Keratinocyte (primary cell): Measurements from ENCODE around the gene DGKI. TPM values are rescaled to one million over a fixed set of nuclear protein-coding genes. Genes with fewer than 3 reads are reported as not detected.
"Not testable (repeated sequence)": the region's sequence is repeated elsewhere in the genome, so short reads cannot be mapped to it uniquely, and the experiment has no call there.

ENCODE experiments used
- DNase-seq: peaks from one replicate; pipeline ENCODE4 v3.0.0-alpha.2; 2011; ENCODE audit warnings: low read depth, missing footprints, low spot score
- FAIRE-seq: peaks from 2 replicates; lab custom pipeline; 2011; peaks lifted over from hg19 to GRCh38; lab: Jason Lieb, UNC
- H2AFZ ChIP-seq: 2 replicates; pipeline ENCODE4 v1.6.0; 2012; ENCODE audit warnings: low read length, control low read depth, inconsistent platforms; ENCODE audit not compliant: control insufficient read depth
- H3K27ac ChIP-seq: 2 replicates; pipeline ENCODE4 v1.5.1; 2011; ENCODE audit warnings: low read length; ENCODE audit not compliant: control insufficient read depth, insufficient read depth
- H3K27me3 ChIP-seq: 3 replicates; pipeline ENCODE4 v1.6.0; 2011; ENCODE audit warnings: low read length; ENCODE audit not compliant: control insufficient read depth, insufficient read depth; ENCODE audit errors: extremely low read depth
- H3K36me3 ChIP-seq, 2 experiments: 2 replicates in 1 of 2; 3 replicates in 1 of 2; pipeline ENCODE4 v1.5.1; 2011; ENCODE audit warnings: low read length in 2 of 2, mild to moderate bottlenecking in 1 of 2; ENCODE audit not compliant: control insufficient read depth in 2 of 2, insufficient read depth in 2 of 2; ENCODE audit errors: extremely low read depth in 1 of 2
- H3K4me1 ChIP-seq: 3 replicates; pipeline ENCODE4 v1.5.1; 2011; ENCODE audit warnings: low read length; ENCODE audit not compliant: control insufficient read depth, insufficient read depth; ENCODE audit errors: extremely low read depth
- H3K4me2 ChIP-seq: 3 replicates; pipeline ENCODE4 v1.6.0; 2011; ENCODE audit warnings: low read depth, low read length; ENCODE audit not compliant: control insufficient read depth, insufficient read depth; ENCODE audit errors: extremely low read depth
- H3K4me3 ChIP-seq, 3 experiments: fragments of 200-600 bp in 1 of 3; sonication (generic) in 1 of 3; 2 replicates in 2 of 3; 3 replicates in 1 of 3; pipeline ENCODE4 v1.5.1; 2011 to 2016; ENCODE audit warnings: low read length in 3 of 3, mild to moderate bottlenecking in 3 of 3, control low read depth in 2 of 3, inconsistent platforms in 1 of 3, low read depth in 1 of 3, mixed read lengths in 1 of 3, mixed run types in 1 of 3, moderate library complexity in 1 of 3; ENCODE audit not compliant: control insufficient read depth in 2 of 3, insufficient read depth in 2 of 3; ENCODE audit errors: extremely low read depth in 1 of 3
- H3K79me2 ChIP-seq: 2 replicates; pipeline ENCODE4 v1.6.0; 2012; ENCODE audit warnings: low read length; ENCODE audit not compliant: control insufficient read depth, insufficient read depth
- H3K9ac ChIP-seq: 3 replicates; pipeline ENCODE4 v1.6.0; 2011; ENCODE audit warnings: low read length; ENCODE audit not compliant: control insufficient read depth, insufficient read depth; ENCODE audit errors: extremely low read depth
- H3K9me1 ChIP-seq: 3 replicates; pipeline ENCODE4 v1.6.0; 2011; ENCODE audit warnings: low read length; ENCODE audit not compliant: control insufficient read depth, insufficient read depth; ENCODE audit errors: extremely low read depth
- H3K9me3 ChIP-seq: 2 replicates; pipeline ENCODE4 v1.5.1; 2012; ENCODE audit warnings: low read depth, low read length; ENCODE audit not compliant: control insufficient read depth
- H4K20me1 ChIP-seq: 3 replicates; pipeline ENCODE4 v1.6.0; 2011; ENCODE audit warnings: low read length; ENCODE audit not compliant: control insufficient read depth, insufficient read depth; ENCODE audit errors: extremely low read depth
- EZH2 ChIP-seq: IDR thresholded peaks from one replicate; pipeline ENCODE4 v1.6.1; 2012; ENCODE audit warnings: inconsistent platforms, mild to moderate bottlenecking, low read length, moderate library complexity
- dilution Hi-C: fragments of 300-500 bp; cut with MboI; formaldehyde crosslinking; loops from one replicate; pipeline ENCODE4 v1.7.0; 2020; ENCODE audit warnings: low sequenced_read_pairs; ENCODE audit not compliant: extremely low pct_ligation_motif_present
- polyA plus RNA-seq, 5 experiments: library from polyadenylated mRNA; depleted of rRNA in 3 of 5; stranded (reverse) in 3 of 5; stranded (forward) in 1 of 5; unstranded in 1 of 5; fragments of >200 nt; gene quantifications; 1 replicate in 1 of 5; 2 replicates in 3 of 5; 3 replicates in 1 of 5; pipeline versions ENCODE4 v1.2.1 to v1.2.3, GENCODE V29; 2011 to 2012; ENCODE audit warnings: missing spikeins in 2 of 5, low read depth in 1 of 5, low replicate concordance in 1 of 5
- TF ChIP-seq, protein P1 (sequence below), 3 experiments: IDR thresholded peaks in 1 of 3; conservative IDR thresholded peaks in 1 of 3; optimal IDR thresholded peaks in 1 of 3; 2 replicates in 2 of 3; 3 replicates in 1 of 3; pipeline versions ENCODE3 to v1.5.1; 2011; ENCODE audit warnings: low read length in 3 of 3, mild to moderate bottlenecking in 3 of 3, moderate library complexity in 2 of 3, control low read depth in 1 of 3, inconsistent platforms in 1 of 3; ENCODE audit not compliant: insufficient read depth in 2 of 3; ENCODE audit errors: extremely low read depth in 1 of 3

The DGKI gene
- polyA plus RNA-seq, 1 donor (not counting 4 experiments of a cell fraction or from before 2014, with no cell fraction given) = 0.14 TPM

DNA sequence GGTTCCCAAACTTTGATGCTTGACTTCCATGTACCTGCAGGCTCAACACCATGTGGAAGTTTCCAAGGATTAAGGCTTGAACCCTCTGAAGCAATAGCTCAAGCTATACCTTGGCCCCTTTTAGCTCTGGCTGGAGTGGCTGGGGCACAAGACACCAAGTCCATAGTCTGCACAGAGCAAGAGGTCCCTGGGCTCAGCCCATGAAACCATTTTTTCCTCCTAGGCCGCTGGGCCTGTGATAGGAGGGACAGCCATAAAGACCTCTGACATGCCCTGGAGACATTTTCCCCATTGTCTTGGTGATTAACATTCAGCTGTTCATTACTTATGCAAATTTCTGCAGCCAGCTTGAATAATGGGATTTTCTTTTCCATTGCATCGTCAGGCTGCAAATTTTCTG is 14.4 kb downstream of the DGKI start:
- H3K9ac ChIP-seq = no peak overlapping the region
- no peak overlapping the region for H3K4me3 ChIP-seq
- H3K36me3 ChIP-seq = no peaks in the 10 kb centered on the region
- H2AFZ ChIP-seq = no peak overlapping the region
- H3K4me1 ChIP-seq = no peaks in the 10 kb centered on the region
- no peaks in the 10 kb centered on the region for H3K79me2 ChIP-seq
- H3K9me3 ChIP-seq = peaks cover 3% of the 10 kb centered on the region
- DNase-seq (no peak), FAIRE-seq (no peak)
- no peaks in the 10 kb centered on the region for H3K27me3 ChIP-seq
- no peak overlapping the region for H3K4me2 ChIP-seq
- H3K9me1 ChIP-seq = no peaks in the 10 kb centered on the region
- H3K27ac ChIP-seq = no peak overlapping the region
- dilution Hi-C loops = no loop called here
- no peaks in the 10 kb centered on the region for H4K20me1 ChIP-seq
- TF ChIP-seq, protein P1, sequence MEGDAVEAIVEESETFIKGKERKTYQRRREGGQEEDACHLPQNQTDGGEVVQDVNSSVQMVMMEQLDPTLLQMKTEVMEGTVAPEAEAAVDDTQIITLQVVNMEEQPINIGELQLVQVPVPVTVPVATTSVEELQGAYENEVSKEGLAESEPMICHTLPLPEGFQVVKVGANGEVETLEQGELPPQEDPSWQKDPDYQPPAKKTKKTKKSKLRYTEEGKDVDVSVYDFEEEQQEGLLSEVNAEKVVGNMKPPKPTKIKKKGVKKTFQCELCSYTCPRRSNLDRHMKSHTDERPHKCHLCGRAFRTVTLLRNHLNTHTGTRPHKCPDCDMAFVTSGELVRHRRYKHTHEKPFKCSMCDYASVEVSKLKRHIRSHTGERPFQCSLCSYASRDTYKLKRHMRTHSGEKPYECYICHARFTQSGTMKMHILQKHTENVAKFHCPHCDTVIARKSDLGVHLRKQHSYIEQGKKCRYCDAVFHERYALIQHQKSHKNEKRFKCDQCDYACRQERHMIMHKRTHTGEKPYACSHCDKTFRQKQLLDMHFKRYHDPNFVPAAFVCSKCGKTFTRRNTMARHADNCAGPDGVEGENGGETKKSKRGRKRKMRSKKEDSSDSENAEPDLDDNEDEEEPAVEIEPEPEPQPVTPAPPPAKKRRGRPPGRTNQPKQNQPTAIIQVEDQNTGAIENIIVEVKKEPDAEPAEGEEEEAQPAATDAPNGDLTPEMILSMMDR (optimal IDR thresholded peaks at IDR 0.05 in 1 of 3, IDR thresholded peaks at IDR 0.05 in 1 of 3, conservative IDR thresholded peaks at IDR 0.05 in 1 of 3; ENCODE audit: extremely low read depth in 1 of 3, insufficient read depth in 2 of 3, low read length in 3 of 3) = no peak
- TF ChIP-seq EZH2 = no peak

- H3K4me1 ChIP-seq, dilution Hi-C loops, H3K27ac ChIP-seq, H3K4me2 ChIP-seq, H4K20me1 ChIP-seq, H3K79me2 ChIP-seq, H3K27me3 ChIP-seq, H3K36me3 ChIP-seq, DNase-seq, H3K9me1 ChIP-seq, H3K4me3 ChIP-seq, H3K9ac ChIP-seq, H2AFZ ChIP-seq, FAIRE-seq, H3K9me3 ChIP-seq: not testable (repeated sequence)
Measured at GRCh38 chr7:137831555-137831954, 15.2 kb downstream of the DGKI start.

DNA sequence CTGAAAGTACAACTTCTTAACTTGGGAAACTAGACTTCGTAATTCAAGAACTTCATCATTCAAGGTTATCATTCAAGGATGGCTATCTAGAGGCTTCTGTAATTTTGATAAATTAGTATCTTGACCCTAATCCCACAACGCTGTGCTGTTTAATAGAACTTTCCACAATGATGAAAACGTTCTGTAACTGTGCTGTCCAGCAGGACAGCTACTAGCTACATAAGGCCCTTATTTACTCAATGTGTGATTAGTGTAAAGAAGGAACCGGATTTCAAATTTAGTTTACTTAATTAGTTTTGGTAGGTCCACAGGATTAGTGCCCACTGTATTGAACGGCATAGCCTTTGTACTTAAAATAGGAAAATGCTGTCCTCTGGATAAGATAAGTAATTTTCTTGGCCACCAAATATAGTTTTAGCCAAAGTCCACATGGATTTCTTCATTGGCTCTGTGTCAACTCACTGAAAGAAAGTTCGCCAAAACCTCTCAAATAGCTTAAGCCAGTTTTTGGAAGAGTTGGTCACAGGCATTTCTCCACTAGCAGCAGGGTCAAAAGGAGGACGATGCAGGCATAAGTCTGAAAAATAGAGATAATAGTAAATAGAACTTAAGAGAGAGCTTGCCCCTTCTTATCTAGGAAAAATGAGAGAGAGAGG is 17.3 kb downstream of the DGKI start:
- H3K27me3 ChIP-seq = no peaks in the 10 kb centered on the region
- DNase-seq (no peak), FAIRE-seq (no peak)
- dilution Hi-C loops = no loop called here
- no peak overlapping the region for H2AFZ ChIP-seq
- H3K36me3 ChIP-seq = no peaks in the 10 kb centered on the region
- H3K4me1 ChIP-seq = no peaks in the 10 kb centered on the region
- no peaks in the 10 kb centered on the region for H4K20me1 ChIP-seq
- no peak overlapping the region for H3K27ac ChIP-seq
- H3K9me1 ChIP-seq = no peaks in the 10 kb centered on the region
- H3K4me2 ChIP-seq = no peak overlapping the region
- no peak for TF ChIP-seq EZH2
- TF ChIP-seq, protein P1 (optimal IDR thresholded peaks at IDR 0.05 in 1 of 3, IDR thresholded peaks at IDR 0.05 in 1 of 3, conservative IDR thresholded peaks at IDR 0.05 in 1 of 3; ENCODE audit: extremely low read depth in 1 of 3, insufficient read depth in 2 of 3, low read length in 3 of 3) = no peak
- H3K4me3 ChIP-seq = no peak overlapping the region
- H3K79me2 ChIP-seq = no peaks in the 10 kb centered on the region
- H3K9ac ChIP-seq = no peak overlapping the region
- H3K9me3 ChIP-seq = peaks cover 3% of the 10 kb centered on the region
